ENCODE results near the gene GHSR. TPM values are rescaled to one million over a fixed set of nuclear protein-coding genes. Genes with fewer than 3 reads are reported as not detected.
A peak's percentile ranks its signal among the peaks of the same experiment; 100 is the strongest.
"Not testable (repeated sequence)": the region's sequence is repeated elsewhere in the genome, so short reads cannot be mapped to it uniquely, and the experiment has no call there.

Gene GHSR
- total RNA-seq = not detected

- Mint-ChIP-seq H3K4me3 (peak within 1 kb of the TSS; percentile 81), H3K27ac (no peak within 1 kb of the TSS), H3K4me1 (peaks cover 22% of the 10 kb centered on the region), H3K9me3 (no peaks in the 10 kb centered on the region), H3K36me3 (ENCODE audit: low read depth) (peaks cover 13% of the 10 kb centered on the region), H3K27me3 (peaks cover 63% of the 10 kb centered on the region)
- ATAC-seq (replicated peaks) = peak; percentile 59
Measured at GRCh38 chr3:172447611-172448579, at the start of gene GHSR. Gene GHSR (minus strand): TSS chr3:172448456. CDS start chr3:172448413, 43 bp downstream.

GRCh38 chr3:172490198-172490669 lies 42.0 kb upstream of the GHSR start:
- H3K36me3 Mint-ChIP-seq (ENCODE audit: low read depth); H3K27me3 Mint-ChIP-seq; H3K4me1 Mint-ChIP-seq; H3K9me3 Mint-ChIP-seq: not testable (repeated sequence)
- peak; percentile 59 for ATAC-seq (replicated peaks)
- peak overlapping the region; percentile 33 for H3K4me3 Mint-ChIP-seq
- peak overlapping the region; percentile 67 for H3K27ac Mint-ChIP-seq

- Mint-ChIP-seq H3K36me3 (ENCODE audit: low read depth) (no peaks in the 10 kb centered on the region), H3K4me3 (no peak overlapping the region), H3K27me3 (no peaks in the 10 kb centered on the region), H3K4me1 (peaks cover 6% of the 10 kb centered on the region), H3K9me3 (no peaks in the 10 kb centered on the region), H3K27ac (no peak overlapping the region)
- ATAC-seq (replicated peaks) = peak; percentile 32
Measured at GRCh38 chr3:172478116-172478515, 29.9 kb upstream of the GHSR start.

- peaks cover 6% of the 10 kb centered on the region for H3K4me1 Mint-ChIP-seq
- H3K4me3 Mint-ChIP-seq = peak overlapping the region; percentile 84
- no peaks in the 10 kb centered on the region for H3K36me3 Mint-ChIP-seq (ENCODE audit: low read depth)
- H3K9me3 Mint-ChIP-seq = no peaks in the 10 kb centered on the region
- no peak overlapping the region for H3K27ac Mint-ChIP-seq
- H3K27me3 Mint-ChIP-seq = no peaks in the 10 kb centered on the region
- no peak for ATAC-seq (replicated peaks)
Measured at GRCh38 chr3:172476347-172476746, 28.1 kb upstream of the GHSR start.

GRCh38 chr3:172475703-172476102 lies 27.4 kb upstream of the GHSR start:
- Mint-ChIP-seq H3K36me3 (ENCODE audit: low read depth) (no peaks in the 10 kb centered on the region), H3K9me3 (no peaks in the 10 kb centered on the region), H3K4me1 (peaks cover 6% of the 10 kb centered on the region), H3K27ac (no peak overlapping the region), H3K27me3 (peaks cover 3% of the 10 kb centered on the region), H3K4me3 (no peak overlapping the region)
- no peak for ATAC-seq (replicated peaks)

- Mint-ChIP-seq H3K27me3 (peaks cover 11% of the 10 kb centered on the region), H3K36me3 (ENCODE audit: low read depth) (no peaks in the 10 kb centered on the region), H3K4me3 (no peak overlapping the region), H3K27ac (no peak overlapping the region), H3K4me1 (no peaks in the 10 kb centered on the region), H3K9me3 (no peaks in the 10 kb centered on the region)
- ATAC-seq (replicated peaks) = no peak
Measured at GRCh38 chr3:172471903-172472302, 23.6 kb upstream of the GHSR start.

GRCh38 chr3:172470588-172470987 lies 22.3 kb upstream of the GHSR start:
- H3K4me1 Mint-ChIP-seq = no peaks in the 10 kb centered on the region
- no peak overlapping the region for H3K27ac Mint-ChIP-seq
- ATAC-seq (replicated peaks) = no peak
- H3K36me3 Mint-ChIP-seq (ENCODE audit: low read depth) = no peaks in the 10 kb centered on the region
- no peaks in the 10 kb centered on the region for H3K9me3 Mint-ChIP-seq
- H3K27me3 Mint-ChIP-seq = peaks cover 11% of the 10 kb centered on the region
- no peak overlapping the region for H3K4me3 Mint-ChIP-seq

GRCh38 chr3:172467170-172467824 lies 19.0 kb upstream of the GHSR start:
- no peaks in the 10 kb centered on the region for H3K9me3 Mint-ChIP-seq
- no peaks in the 10 kb centered on the region for H3K4me1 Mint-ChIP-seq
- no peak overlapping the region for H3K27ac Mint-ChIP-seq
- H3K36me3 Mint-ChIP-seq (ENCODE audit: low read depth) = no peaks in the 10 kb centered on the region
- H3K27me3 Mint-ChIP-seq = peaks cover 11% of the 10 kb centered on the region
- ATAC-seq (replicated peaks) = peak; percentile 24
- H3K4me3 Mint-ChIP-seq = no peak overlapping the region

GRCh38 chr3:172466553-172467130 lies 18.4 kb upstream of the GHSR start:
- no peaks in the 10 kb centered on the region for H3K4me1 Mint-ChIP-seq
- no peaks in the 10 kb centered on the region for H3K9me3 Mint-ChIP-seq
- H3K27ac Mint-ChIP-seq = no peak overlapping the region
- ATAC-seq (replicated peaks) = no peak
- no peaks in the 10 kb centered on the region for H3K36me3 Mint-ChIP-seq (ENCODE audit: low read depth)
- H3K27me3 Mint-ChIP-seq = peaks cover 11% of the 10 kb centered on the region
- H3K4me3 Mint-ChIP-seq = no peak overlapping the region

GRCh38 chr3:172465281-172465680 lies 17.0 kb upstream of the GHSR start:
- no peak for ATAC-seq (replicated peaks)
- Mint-ChIP-seq H3K27me3 (peaks cover 8% of the 10 kb centered on the region), H3K4me1 (no peaks in the 10 kb centered on the region), H3K4me3 (no peak overlapping the region), H3K9me3 (no peaks in the 10 kb centered on the region), H3K27ac (no peak overlapping the region), H3K36me3 (ENCODE audit: low read depth) (no peaks in the 10 kb centered on the region)

GRCh38 chr3:172464306-172464705 lies 16.1 kb upstream of the GHSR start:
- Mint-ChIP-seq H3K9me3 (no peaks in the 10 kb centered on the region), H3K4me3 (no peak overlapping the region)

GRCh38 chr3:172461530-172462138 lies 13.4 kb upstream of the GHSR start:
- Mint-ChIP-seq H3K4me1 (no peaks in the 10 kb centered on the region), H3K4me3 (no peak overlapping the region), H3K27me3 (no peaks in the 10 kb centered on the region), H3K36me3 (ENCODE audit: low read depth) (no peaks in the 10 kb centered on the region), H3K27ac (no peak overlapping the region), H3K9me3 (no peaks in the 10 kb centered on the region)
- peak; percentile 47 for ATAC-seq (replicated peaks)

More at GRCh38 chr3:172464306-172464705, 16.1 kb upstream of the GHSR start:
- Mint-ChIP-seq H3K27ac (no peak overlapping the region), H3K4me1 (no peaks in the 10 kb centered on the region), H3K36me3 (ENCODE audit: low read depth) (no peaks in the 10 kb centered on the region), H3K27me3 (peaks cover 8% of the 10 kb centered on the region)
- ATAC-seq (replicated peaks) = no peak

GRCh38 chr3:172456404-172456803 lies 8.1 kb upstream of the GHSR start:
- Mint-ChIP-seq H3K9me3 (no peaks in the 10 kb centered on the region), H3K27me3 (peaks cover 21% of the 10 kb centered on the region), H3K36me3 (ENCODE audit: low read depth) (no peaks in the 10 kb centered on the region), H3K27ac (no peak overlapping the region), H3K4me3 (no peak overlapping the region), H3K4me1 (no peaks in the 10 kb centered on the region)
- no peak for ATAC-seq (replicated peaks)

GRCh38 chr3:172454180-172454579 lies 5.9 kb upstream of the GHSR start:
- ATAC-seq (replicated peaks) = no peak
- Mint-ChIP-seq H3K27me3 (peaks cover 32% of the 10 kb centered on the region), H3K36me3 (ENCODE audit: low read depth) (no peaks in the 10 kb centered on the region), H3K9me3 (no peaks in the 10 kb centered on the region), H3K4me1 (peaks cover 3% of the 10 kb centered on the region), H3K27ac (no peak overlapping the region), H3K4me3 (no peak overlapping the region)

Measured in activated T-helper 17 cell treated with anti-CD3 and anti-CD28 coated beads, Interleukin-2, amount 50 U/mL, for 72 hours (primary cell).